Measurements from ENCODE around the gene VGLL2.

GRCh38 chr6:117306227-117306790 is 41.0 kb downstream of the VGLL2 start:
- TF ChIP-seq, protein P1, sequence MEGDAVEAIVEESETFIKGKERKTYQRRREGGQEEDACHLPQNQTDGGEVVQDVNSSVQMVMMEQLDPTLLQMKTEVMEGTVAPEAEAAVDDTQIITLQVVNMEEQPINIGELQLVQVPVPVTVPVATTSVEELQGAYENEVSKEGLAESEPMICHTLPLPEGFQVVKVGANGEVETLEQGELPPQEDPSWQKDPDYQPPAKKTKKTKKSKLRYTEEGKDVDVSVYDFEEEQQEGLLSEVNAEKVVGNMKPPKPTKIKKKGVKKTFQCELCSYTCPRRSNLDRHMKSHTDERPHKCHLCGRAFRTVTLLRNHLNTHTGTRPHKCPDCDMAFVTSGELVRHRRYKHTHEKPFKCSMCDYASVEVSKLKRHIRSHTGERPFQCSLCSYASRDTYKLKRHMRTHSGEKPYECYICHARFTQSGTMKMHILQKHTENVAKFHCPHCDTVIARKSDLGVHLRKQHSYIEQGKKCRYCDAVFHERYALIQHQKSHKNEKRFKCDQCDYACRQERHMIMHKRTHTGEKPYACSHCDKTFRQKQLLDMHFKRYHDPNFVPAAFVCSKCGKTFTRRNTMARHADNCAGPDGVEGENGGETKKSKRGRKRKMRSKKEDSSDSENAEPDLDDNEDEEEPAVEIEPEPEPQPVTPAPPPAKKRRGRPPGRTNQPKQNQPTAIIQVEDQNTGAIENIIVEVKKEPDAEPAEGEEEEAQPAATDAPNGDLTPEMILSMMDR (IDR thresholded peaks at IDR 0.05), result no peak
- TF ChIP-seq POLR2A (IDR thresholded peaks at IDR 0.05), result no peak

All from right lobe of liver (tissue), 4 donors.